HG03103 (cell line): ENCODE measurements around the gene CDC42BPB.

Experiments
- ATAC-seq: cut with Tn5 transposase; IDR thresholded peaks from one replicate; pipeline ENCODE4 v1.9.1; 2021; ENCODE audit warnings: low read depth; ENCODE audit not compliant: unreplicated experiment

Gene CDC42BPB

GRCh38 chr14:102917469-102918211, 139.7 kb downstream of the CDC42BPB start:
- no peak for ATAC-seq

GRCh38 chr14:102917056-102917385, 140.3 kb downstream of the CDC42BPB start:
- no peak for ATAC-seq

- ATAC-seq, result no peak
These were observed 140.8 kb downstream of the CDC42BPB start for GRCh38 chr14:102916347-102917055.

GRCh38 chr14:102915292-102916110, 141.8 kb downstream of the CDC42BPB start:
- no peak for ATAC-seq

- ATAC-seq, result no peak
These were observed 142.7 kb downstream of the CDC42BPB start for GRCh38 chr14:102914474-102915291.

- ATAC-seq, result no peak
These were observed 143.8 kb downstream of the CDC42BPB start for GRCh38 chr14:102913341-102914211.

- no peak for ATAC-seq
These were observed 145.2 kb downstream of the CDC42BPB start for GRCh38 chr14:102911991-102912761.

GRCh38 chr14:102911541-102911951, 145.8 kb downstream of the CDC42BPB start:
- ATAC-seq, result no peak

GRCh38 chr14:102910442-102910841, 146.9 kb downstream of the CDC42BPB start:
- no peak for ATAC-seq

GRCh38 chr14:102909911-102910310, 147.4 kb downstream of the CDC42BPB start:
- ATAC-seq, result no peak

- ATAC-seq, result no peak
These were observed 147.9 kb downstream of the CDC42BPB start for GRCh38 chr14:102909462-102909861.

GRCh38 chr14:102908766-102909455, 148.4 kb downstream of the CDC42BPB start:
- no peak for ATAC-seq

GRCh38 chr14:102907980-102908730, 149.2 kb downstream of the CDC42BPB start:
- ATAC-seq, result no peak

- ATAC-seq, result no peak
These were observed 150.0 kb downstream of the CDC42BPB start for GRCh38 chr14:102907303-102907844.

GRCh38 chr14:102906616-102907302, 150.6 kb downstream of the CDC42BPB start:
- ATAC-seq, result no peak
